ENCODE data around the gene HSD17B8.

DNA sequence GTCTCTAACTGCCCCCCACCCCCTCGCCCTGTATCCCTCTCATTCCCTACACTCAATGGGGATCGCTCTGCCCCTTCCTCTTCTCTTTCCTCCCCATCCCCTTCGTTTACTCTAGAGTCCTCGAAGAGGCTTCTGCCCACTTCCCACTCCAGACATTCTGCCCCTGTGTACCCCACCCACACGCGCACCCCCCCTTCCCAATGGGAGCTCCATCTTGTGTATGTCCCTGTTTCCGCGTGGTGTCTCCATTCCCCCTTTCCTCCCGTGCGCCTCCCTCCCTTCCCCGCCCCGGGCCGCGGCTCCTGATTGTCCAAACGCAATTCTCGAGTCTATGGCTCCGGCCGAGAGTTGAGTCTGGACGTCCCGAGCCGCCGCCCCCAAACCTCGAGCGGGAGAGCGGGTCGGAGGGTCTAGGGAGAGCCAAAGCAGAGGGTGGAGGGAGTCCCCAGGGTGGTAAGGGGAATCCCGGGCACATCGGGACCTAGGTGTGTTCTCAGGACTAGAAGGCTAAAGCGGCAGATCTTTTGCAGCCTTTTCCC, 3.2 kb downstream of the HSD17B8 start:
- TF ChIP-seq, protein P1, sequence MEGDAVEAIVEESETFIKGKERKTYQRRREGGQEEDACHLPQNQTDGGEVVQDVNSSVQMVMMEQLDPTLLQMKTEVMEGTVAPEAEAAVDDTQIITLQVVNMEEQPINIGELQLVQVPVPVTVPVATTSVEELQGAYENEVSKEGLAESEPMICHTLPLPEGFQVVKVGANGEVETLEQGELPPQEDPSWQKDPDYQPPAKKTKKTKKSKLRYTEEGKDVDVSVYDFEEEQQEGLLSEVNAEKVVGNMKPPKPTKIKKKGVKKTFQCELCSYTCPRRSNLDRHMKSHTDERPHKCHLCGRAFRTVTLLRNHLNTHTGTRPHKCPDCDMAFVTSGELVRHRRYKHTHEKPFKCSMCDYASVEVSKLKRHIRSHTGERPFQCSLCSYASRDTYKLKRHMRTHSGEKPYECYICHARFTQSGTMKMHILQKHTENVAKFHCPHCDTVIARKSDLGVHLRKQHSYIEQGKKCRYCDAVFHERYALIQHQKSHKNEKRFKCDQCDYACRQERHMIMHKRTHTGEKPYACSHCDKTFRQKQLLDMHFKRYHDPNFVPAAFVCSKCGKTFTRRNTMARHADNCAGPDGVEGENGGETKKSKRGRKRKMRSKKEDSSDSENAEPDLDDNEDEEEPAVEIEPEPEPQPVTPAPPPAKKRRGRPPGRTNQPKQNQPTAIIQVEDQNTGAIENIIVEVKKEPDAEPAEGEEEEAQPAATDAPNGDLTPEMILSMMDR (IDR thresholded peaks at IDR 0.05), result no peak
- no peak for TF ChIP-seq POLR2A (IDR thresholded peaks at IDR 0.05)

Data from lower leg skin (tissue), 3 donors.